RCC 7860 (cell line): ENCODE data around the gene DOK5.
"Not testable (repeated sequence)": the region's sequence is repeated elsewhere in the genome, so short reads cannot be mapped to it uniquely, and the experiment has no call there.

Source experiments
- DNase-seq: peaks from one replicate; pipeline ENCODE4 v3.0.0-alpha.2; 2015; ENCODE audit warnings: low spot score
- FAIRE-seq: peaks from 2 replicates; lab custom pipeline; 2012; peaks lifted over from hg19 to GRCh38; lab: Jason Lieb, UNC

Gene DOK5

GRCh38 chr20:54469952-54470351 is 5.4 kb upstream of the DOK5 start:
- no peak for FAIRE-seq
- DNase-seq: no peak

GRCh38 chr20:54470697-54471096 is 4.7 kb upstream of the DOK5 start:
- FAIRE-seq (no peak), DNase-seq (no peak)

- FAIRE-seq: no peak
- no peak for DNase-seq
These were observed 2.8 kb upstream of the DOK5 start for GRCh38 chr20:54472607-54473006.

- FAIRE-seq: no peak
- DNase-seq: no peak
These were observed 2.1 kb upstream of the DOK5 start for GRCh38 chr20:54473340-54473739.

GRCh38 chr20:54474046-54474445 is 1.3 kb upstream of the DOK5 start:
- DNase-seq (no peak), FAIRE-seq (no peak)

GRCh38 chr20:54474866-54475265 is 527 bp upstream of the DOK5 start:
- DNase-seq (no peak), FAIRE-seq (no peak)

- DNase-seq (no peak), FAIRE-seq (no peak)
These were observed 996 bp downstream of the DOK5 start for GRCh38 chr20:54476169-54477009.

- DNase-seq (no peak), FAIRE-seq (no peak)
These were observed 2.0 kb downstream of the DOK5 start for GRCh38 chr20:54477191-54477955.

- FAIRE-seq (no peak), DNase-seq (no peak)
These were observed 3.9 kb downstream of the DOK5 start for GRCh38 chr20:54479138-54479906.

- not testable (repeated sequence) for DNase-seq, FAIRE-seq
These were observed 4.5 kb downstream of the DOK5 start for GRCh38 chr20:54479937-54480336.

- DNase-seq: no peak
These were observed 6.0 kb downstream of the DOK5 start for GRCh38 chr20:54481442-54481841.

GRCh38 chr20:54485631-54486030 is 10.2 kb downstream of the DOK5 start:
- no peak for DNase-seq
- no peak for FAIRE-seq

More at GRCh38 chr20:54481442-54481841, 6.0 kb downstream of the DOK5 start:
- FAIRE-seq: no peak

GRCh38 chr20:54486585-54486984 is 11.2 kb downstream of the DOK5 start:
- FAIRE-seq: no peak
- no peak for DNase-seq

GRCh38 chr20:54488442-54488841 is 13.0 kb downstream of the DOK5 start:
- FAIRE-seq: no peak

GRCh38 chr20:54491506-54491905 is 16.1 kb downstream of the DOK5 start:
- FAIRE-seq (no peak), DNase-seq (no peak)

More at GRCh38 chr20:54488442-54488841, 13.0 kb downstream of the DOK5 start:
- no peak for DNase-seq

GRCh38 chr20:54494303-54495006 is 19.1 kb downstream of the DOK5 start:
- FAIRE-seq (no peak), DNase-seq (no peak)

- DNase-seq: no peak
- no peak for FAIRE-seq
These were observed 22.7 kb downstream of the DOK5 start for GRCh38 chr20:54497931-54498718.

GRCh38 chr20:54499111-54499510 is 23.7 kb downstream of the DOK5 start:
- no peak for DNase-seq
- no peak for FAIRE-seq

GRCh38 chr20:54502179-54502578 is 26.8 kb downstream of the DOK5 start:
- FAIRE-seq (no peak), DNase-seq (no peak)

- no peak for FAIRE-seq
- no peak for DNase-seq
These were observed 31.2 kb downstream of the DOK5 start for GRCh38 chr20:54506643-54507042.
